Skeletal muscle cell (primary cell): ENCODE results near the gene TUBA4B.
"Not testable (repeated sequence)": the region's sequence is repeated elsewhere in the genome, so short reads cannot be mapped to it uniquely, and the experiment has no call there.

ENCODE experiments used
- DNase-seq: peaks from one replicate; pipeline ENCODE4 v3.0.0-alpha.2; 2010; ENCODE audit warnings: low read depth
- H3K4me3 ChIP-seq: 2 replicates; pipeline ENCODE4 v1.5.1; 2011; ENCODE audit warnings: low read depth, mild to moderate bottlenecking, control low read depth, low read length, moderate library complexity

TUBA4B gene

DNA sequence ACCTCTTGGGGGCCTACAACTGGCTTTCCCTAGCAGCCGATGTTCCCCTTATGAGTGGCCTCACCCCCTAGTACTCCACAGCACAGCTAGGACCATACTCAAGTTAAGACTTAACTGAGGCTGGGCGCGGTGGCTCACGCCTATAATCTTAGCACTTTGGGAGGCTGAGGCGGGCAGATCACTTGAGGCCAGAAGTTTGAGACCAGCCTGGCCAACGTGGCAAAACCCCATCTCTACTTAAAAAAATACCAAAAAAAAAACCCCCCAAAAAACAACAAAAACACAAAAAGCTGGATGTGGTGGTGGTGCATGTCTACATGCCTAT lies 34.0 kb downstream of the TUBA4B start:
- not testable (repeated sequence) for H3K4me3 ChIP-seq, DNase-seq

DNA sequence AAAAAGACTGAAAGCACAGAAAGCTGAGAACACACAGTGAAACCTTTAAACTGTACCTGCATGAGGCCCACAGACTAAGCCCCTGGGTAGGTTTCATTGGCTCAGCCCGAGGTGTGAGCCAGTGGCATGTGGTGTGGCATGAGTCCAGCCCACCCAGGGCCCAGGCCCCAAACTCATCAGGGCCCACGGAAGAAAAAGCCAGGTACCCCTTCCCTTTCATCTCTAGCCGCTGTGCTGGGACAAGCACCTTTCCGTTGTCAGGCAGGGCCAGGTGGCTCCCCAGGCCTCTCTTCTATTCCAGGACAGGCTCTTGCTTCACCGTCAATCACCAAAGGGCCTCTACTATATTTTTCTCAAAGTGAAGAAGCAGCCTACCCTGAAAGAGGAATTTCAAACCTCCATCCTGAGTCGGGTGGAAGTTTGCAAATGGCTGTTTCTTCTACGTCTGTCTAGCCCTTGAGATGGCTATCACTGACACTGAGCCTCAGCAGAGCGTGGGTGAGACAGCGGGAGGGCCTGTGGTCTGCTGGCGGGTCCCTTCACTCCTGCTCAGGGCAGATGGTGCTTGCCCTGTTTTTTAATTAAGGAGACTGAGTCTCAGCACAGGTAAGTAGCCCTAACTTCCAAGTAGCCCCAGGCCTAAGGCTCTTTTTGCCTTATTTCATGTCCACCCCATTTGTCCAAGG lies 34.7 kb downstream of the TUBA4B start:
- no peak for DNase-seq
- no peak overlapping the region for H3K4me3 ChIP-seq

- H3K4me3 ChIP-seq: no peak overlapping the region
- no peak for DNase-seq
These were observed 36.1 kb downstream of the TUBA4B start for GRCh38 chr2:219289195-219289536.

GRCh38 chr2:219289537-219290361 lies 36.7 kb downstream of the TUBA4B start:
- DNase-seq: peak; percentile 96
- H3K4me3 ChIP-seq: no peak overlapping the region

DNA sequence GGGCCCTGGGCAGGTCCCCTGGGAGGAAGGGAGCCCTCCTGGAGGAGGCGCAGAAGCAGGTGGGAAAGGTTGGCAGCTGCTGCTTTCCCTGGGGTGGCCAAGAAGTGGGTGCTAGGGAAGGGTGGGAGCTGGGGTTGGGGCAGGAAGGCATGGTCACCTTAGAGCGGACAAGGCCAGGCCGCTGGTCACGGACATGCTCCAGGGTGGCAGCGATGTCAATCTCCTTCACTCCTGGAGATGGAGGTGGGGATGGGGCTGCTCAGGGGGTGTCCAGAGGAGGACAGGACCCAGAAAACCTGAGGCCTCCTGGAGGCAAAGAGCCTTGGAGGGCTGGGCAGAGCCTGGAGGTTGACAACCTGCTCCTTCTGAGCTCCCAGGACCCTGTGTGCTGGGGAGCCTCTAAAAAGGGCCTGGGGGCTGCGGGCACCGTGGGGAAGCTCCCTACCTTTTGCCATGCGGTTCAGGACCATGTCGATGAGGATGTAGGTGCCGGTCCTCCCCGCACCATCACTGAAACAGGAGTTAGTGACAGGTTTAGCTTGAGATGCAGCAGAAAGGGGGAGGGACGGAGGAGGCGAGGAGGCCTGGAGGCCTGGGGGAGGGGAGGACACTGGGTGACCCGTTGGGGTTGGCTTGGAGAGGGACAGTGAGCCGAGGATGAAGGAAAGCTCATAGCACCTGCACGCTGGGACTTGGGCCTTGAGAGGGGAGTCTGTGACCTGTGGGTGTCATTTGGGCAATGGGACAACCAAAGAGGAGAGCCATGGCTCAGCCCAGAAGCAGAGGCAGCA lies 37.5 kb downstream of the TUBA4B start:
- no peak for DNase-seq

GRCh38 chr2:219291394-219291793 lies 38.4 kb downstream of the TUBA4B start:
- no peak overlapping the region for H3K4me3 ChIP-seq
- DNase-seq: no peak

More for the DNA sequence above, 37.5 kb downstream of the TUBA4B start:
- no peak overlapping the region for H3K4me3 ChIP-seq

DNA sequence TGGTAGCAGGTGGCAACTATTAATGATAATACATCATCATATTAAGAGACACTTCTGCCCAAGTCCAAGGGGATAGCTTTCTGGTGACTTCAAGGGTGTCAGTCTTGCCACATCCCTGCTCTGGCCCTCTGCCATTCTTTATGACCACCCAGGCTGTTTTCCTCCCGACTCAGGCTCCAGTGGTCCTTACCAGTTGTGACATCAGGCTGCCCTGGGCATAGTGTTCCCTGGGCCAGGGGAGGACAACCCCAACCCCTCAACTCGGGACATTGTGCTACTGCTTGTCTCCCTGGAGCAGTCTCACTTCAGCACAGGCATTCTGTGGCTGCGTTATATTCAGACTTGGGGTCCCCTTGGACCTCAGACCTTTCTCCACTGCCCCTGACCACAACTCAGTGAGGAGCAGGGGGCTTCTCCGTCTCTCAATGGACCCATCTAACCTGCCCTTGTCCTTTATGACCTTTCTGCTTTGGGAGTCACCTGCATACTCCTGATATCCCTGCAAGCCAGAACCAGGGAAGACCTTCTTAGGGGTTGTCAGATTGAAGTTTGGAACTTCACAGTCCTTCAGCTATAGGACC lies 39.0 kb downstream of the TUBA4B start:
- DNase-seq: no peak

DNA sequence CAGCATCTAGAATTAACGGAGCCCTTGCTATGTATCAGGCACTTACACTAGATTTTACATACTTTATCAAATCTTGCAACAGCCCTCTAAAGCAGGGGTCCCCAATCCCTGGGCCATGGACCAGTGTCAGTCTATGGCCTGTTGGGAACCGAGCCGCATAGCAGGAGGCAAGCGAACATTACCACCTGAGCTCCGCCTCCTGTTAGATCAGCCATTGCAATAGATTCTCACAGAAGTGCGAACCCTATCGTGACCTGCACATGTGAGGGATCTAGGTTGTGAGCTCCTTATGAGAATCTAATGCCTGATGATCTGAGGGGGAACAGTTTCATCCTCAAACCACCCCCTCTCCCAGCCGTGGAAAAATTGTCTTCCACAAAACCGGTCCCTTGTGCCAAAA lies 39.6 kb downstream of the TUBA4B start:
- DNase-seq: no peak
- no peak overlapping the region for H3K4me3 ChIP-seq

More for the DNA sequence above, 39.0 kb downstream of the TUBA4B start:
- H3K4me3 ChIP-seq: no peak overlapping the region

DNA sequence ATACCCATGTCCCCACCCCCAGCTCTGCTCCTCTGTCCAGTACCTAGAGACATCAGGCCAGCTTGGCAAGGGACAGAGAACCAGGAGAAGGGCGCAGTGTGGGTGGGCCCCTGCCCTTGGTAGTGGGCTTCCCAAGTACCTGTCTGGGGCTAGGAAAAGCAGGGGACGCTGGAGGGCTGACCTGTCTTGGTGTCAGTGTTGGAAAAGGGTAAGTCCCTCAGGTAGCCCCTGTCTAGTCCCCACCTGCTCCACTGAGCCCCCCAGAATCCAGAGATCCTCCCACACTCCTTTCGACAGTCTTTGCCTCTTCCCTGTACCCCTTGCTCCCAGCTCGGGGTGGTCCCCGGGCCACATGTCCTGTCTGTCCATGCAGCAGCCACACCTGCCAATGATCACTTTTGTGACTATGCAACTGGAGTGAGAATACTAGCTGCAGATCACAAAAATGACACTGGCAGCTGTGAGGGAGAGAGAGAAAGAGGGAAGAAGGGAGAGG lies 40.7 kb downstream of the TUBA4B start:
- DNase-seq: no peak
- H3K4me3 ChIP-seq: no peak overlapping the region

GRCh38 chr2:219294356-219295351 lies 41.6 kb downstream of the TUBA4B start:
- H3K4me3 ChIP-seq: peak overlapping the region; percentile 48
- DNase-seq: no peak

- no peak for DNase-seq
- H3K4me3 ChIP-seq: no peak overlapping the region
These were observed 43.1 kb downstream of the TUBA4B start for GRCh38 chr2:219296142-219296541.

DNA sequence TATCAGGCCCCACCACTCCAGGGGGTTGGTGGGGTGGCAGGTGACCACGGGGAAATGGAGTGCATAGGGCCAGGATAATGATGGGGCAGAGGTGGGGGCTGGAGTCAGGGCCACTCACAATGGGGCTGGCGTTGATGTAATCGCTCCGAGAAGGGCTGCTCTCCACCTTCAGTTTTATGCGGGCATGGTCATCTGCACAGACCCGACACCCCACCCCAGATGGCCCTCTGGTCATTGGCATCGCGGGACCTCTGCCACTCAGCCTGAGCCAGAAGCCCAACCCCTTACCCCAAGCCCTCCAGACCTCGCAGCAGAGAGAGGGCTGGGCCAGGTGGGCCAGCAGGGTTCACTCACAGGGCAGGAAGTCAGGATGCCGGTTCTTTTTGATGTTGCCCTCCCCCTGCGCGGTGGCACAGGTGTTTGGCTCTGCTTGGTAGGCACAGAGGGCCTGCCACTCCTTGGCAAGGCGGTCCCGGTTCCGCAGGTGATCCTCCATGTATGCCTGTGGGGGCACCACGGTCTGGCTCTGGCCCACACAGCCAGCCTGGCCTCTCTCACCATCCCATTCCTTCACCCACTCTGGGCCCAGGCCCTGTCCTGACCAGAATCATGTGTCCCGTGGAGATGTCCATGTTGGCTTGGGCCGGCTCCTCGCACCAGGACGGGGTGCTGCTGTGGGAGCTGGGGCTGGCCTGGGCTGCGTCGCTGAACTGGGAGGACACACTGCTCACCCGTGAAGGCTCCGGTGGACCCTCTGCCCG lies 43.8 kb downstream of the TUBA4B start:
- H3K4me3 ChIP-seq: no peak overlapping the region
- DNase-seq: no peak

DNA sequence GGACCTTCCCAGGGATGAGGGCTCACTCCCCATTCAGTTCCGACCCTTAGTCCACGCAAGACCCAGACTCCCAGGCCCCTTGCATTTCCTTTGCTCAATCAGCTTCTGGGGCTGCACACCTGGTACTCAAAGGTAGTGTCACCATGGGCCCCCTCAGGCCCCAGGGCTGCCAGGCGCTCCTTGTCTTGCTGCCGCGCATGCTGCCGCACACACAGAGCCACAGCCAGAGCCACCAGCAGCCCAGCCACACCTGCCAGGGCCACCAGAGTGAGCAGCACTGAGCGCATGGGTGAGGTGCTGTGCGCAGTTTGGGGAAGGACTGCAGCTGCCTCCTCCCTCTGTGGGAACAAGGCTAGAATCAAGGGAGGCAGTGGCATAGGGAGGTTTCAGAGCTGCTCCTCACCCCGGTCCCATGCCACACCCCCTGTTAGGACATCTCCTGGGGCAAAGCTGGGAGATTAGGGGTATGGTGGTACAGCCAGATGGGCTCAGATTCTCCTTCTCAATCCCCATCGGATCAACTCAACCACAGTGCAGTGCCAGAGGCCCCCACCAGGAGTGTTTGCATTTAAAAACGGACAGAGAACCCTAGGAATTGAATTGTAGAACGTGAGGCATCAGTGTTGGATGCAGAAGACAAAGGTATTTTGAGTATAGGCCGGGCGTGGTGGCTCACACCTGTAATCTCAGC lies 44.9 kb downstream of the TUBA4B start:
- no peak for DNase-seq
- H3K4me3 ChIP-seq: no peak overlapping the region

DNA sequence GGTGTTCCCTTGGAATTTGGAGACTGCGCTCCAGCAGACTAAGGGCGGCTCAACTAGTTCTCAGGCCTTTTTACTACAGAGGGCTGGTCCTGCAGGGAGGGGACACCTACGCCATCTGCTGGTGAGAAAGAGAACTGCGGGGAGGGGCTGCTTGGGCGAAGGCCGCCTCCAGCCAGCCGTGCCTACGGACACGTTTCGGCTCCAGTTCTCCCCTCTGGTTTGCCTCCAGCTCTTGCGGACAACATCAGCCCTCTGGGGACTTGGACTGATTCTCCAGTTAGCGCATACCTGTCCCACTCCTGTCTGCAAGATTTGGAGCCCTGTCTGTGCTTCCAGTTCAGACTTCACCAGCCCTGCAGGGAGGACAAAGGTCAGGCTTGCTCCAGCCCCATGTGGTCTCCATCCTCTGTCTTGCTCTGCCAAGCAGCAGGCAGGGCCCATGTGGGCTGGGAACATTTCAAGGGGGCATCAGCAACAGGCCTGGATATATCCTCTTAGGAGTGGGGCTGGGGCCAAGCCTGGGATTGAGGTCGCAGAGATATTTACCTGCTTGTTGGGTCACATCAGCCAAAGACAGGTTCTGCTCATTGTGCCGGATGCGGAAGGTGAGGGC lies 45.8 kb downstream of the TUBA4B start:
- H3K4me3 ChIP-seq: no peak overlapping the region
- DNase-seq: no peak

- no peak overlapping the region for H3K4me3 ChIP-seq
- DNase-seq: no peak
These were observed 46.3 kb downstream of the TUBA4B start for GRCh38 chr2:219299372-219299760.

DNA sequence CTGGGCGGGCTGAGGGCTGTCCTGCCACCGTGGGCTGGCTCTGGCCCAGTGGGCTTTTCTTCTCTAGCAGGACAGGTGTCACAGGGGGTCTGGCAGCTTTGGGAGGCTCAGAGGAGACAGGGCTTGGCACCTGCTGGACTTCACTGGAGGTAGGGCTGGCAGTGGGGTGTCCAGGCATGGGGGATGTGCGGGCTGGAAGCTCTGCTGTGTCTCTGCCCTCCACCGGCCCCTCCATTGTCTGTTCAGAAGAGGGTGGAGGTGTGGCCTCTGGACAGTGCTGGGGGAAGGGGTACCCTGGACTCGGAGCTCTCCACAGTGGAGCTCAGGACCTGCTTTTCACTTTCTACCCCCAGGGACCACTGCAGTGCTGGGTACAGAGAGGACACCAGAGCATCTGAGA lies 47.0 kb downstream of the TUBA4B start:
- no peak overlapping the region for H3K4me3 ChIP-seq
- no peak for DNase-seq

- H3K4me3 ChIP-seq: no peak overlapping the region
- DNase-seq: no peak
These were observed 49.4 kb downstream of the TUBA4B start for GRCh38 chr2:219302412-219302968.
